Measurements from ENCODE around the gene IGFBP5. TPM values are rescaled to one million over a fixed set of nuclear protein-coding genes. Genes with fewer than 3 reads are reported as not detected.

The IGFBP5 gene
- total and polyA plus RNA-seq, 2 donors (not counting 3 experiments of a cell fraction or from before 2014, with no cell fraction given), result 0.06 TPM; not detected in 1

DNA sequence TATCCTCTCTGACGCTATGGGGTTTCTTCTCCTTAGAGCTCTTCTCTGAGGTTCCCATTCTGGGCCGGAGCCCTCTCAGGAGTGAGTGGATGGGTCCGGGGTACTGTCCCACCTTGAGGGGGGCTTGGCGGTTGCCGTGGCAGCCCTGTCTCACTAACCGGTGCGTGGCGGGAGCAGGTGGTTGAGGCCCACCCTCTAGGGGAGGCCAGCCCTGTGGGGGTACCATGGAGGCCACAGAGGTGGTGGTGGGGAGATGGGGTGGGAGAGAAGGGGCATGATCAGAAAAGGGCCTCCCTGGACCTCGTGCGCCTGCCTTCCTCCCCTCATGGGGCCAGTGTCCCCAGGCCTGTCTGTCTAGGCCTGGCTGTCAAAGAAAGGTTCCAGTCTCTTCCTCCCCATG, 22.3 kb downstream of the IGFBP5 start:
- Histone ChIP-seq H3K36me3 (ENCODE audit: control insufficient read depth in 2 of 2, extremely low read depth in 1 of 2, insufficient read depth in 2 of 2, low read length in 2 of 2) (no peaks in the 10 kb centered on the region), H3K9ac (replicated peaks; ENCODE audit: extremely low read depth, insufficient read depth, low read length) (no peak overlapping the region), H3K4me3 (replicated peaks in 1 of 3; ENCODE audit: insufficient read depth in 1 of 3, low read depth in 1 of 3, low read length in 3 of 3) (no peak overlapping the region), H3K9me3 (replicated peaks; ENCODE audit: control insufficient read depth, insufficient read depth, low read length) (no peaks in the 10 kb centered on the region), H3K9me1 (replicated peaks; ENCODE audit: control insufficient read depth, extremely low read depth, insufficient read depth, low read length) (no peaks in the 10 kb centered on the region), H3K27me3 (ENCODE audit: control insufficient read depth in 2 of 2, insufficient read depth in 2 of 2, low read length in 2 of 2) (peaks cover 0 to 12% of the 10 kb centered on the region in 2 experiments), H4K20me1 (replicated peaks; ENCODE audit: control insufficient read depth, extremely low read depth, insufficient read depth, low read length) (no peaks in the 10 kb centered on the region), H3K79me2 (ENCODE audit: control insufficient read depth, insufficient read depth, low read length) (no peaks in the 10 kb centered on the region), H3K4me1 (ENCODE audit: control insufficient read depth, extremely low read depth, insufficient read depth, low read length) (no peaks in the 10 kb centered on the region), H2AFZ (ENCODE audit: low read depth, low read length) (no peak overlapping the region), H3K4me2 (ENCODE audit: insufficient read depth, low read length) (no peak overlapping the region), H3K27ac (ENCODE audit: insufficient read depth, low read depth, low read length) (no peak overlapping the region)
- CTCF ChIA-PET, result interaction anchor here (2.0 kb wide), 1 partner anchor 153 kb away, joined by 12 read pairs; no protein-coding TSS in a partner anchor
- POLR2A ChIA-PET, result no interaction called here
- FAIRE-seq (no peak), DNase-seq (ENCODE audit: low read depth, low spot score) (no peak)
- intact Hi-C loops (cut with micrococcal nuclease), result no loop called here
- BruUV-seq (replicated peaks), result no TSS peak
- TF ChIP-seq EZH2 (IDR thresholded peaks at IDR 0.05; ENCODE audit: borderline replicate concordance, low read depth, low read length, severe bottlenecking) (no peak), POLR2AphosphoS5 (IDR thresholded peaks at IDR 0.05; ENCODE audit: insufficient read depth, low read depth, low read length) (no peak), MYC (IDR thresholded peaks at IDR 0.05; ENCODE audit: low read depth, low read length) (no peak), JUN (IDR thresholded peaks at IDR 0.05; ENCODE audit: borderline replicate concordance, insufficient read depth, insufficient read length, low read depth) (no peak)
- TF ChIP-seq, protein P1, sequence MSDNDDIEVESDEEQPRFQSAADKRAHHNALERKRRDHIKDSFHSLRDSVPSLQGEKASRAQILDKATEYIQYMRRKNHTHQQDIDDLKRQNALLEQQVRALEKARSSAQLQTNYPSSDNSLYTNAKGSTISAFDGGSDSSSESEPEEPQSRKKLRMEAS (IDR thresholded peaks at IDR 0.05; ENCODE audit: insufficient read depth, insufficient read length), result no peak
- TF ChIP-seq, protein P2, sequence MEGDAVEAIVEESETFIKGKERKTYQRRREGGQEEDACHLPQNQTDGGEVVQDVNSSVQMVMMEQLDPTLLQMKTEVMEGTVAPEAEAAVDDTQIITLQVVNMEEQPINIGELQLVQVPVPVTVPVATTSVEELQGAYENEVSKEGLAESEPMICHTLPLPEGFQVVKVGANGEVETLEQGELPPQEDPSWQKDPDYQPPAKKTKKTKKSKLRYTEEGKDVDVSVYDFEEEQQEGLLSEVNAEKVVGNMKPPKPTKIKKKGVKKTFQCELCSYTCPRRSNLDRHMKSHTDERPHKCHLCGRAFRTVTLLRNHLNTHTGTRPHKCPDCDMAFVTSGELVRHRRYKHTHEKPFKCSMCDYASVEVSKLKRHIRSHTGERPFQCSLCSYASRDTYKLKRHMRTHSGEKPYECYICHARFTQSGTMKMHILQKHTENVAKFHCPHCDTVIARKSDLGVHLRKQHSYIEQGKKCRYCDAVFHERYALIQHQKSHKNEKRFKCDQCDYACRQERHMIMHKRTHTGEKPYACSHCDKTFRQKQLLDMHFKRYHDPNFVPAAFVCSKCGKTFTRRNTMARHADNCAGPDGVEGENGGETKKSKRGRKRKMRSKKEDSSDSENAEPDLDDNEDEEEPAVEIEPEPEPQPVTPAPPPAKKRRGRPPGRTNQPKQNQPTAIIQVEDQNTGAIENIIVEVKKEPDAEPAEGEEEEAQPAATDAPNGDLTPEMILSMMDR (IDR thresholded peaks at IDR 0.05; ENCODE audit: extremely low read depth in 1 of 2, insufficient read depth in 1 of 2, low read depth in 1 of 2, low read length in 2 of 2), result no peak
- dilution Hi-C loops (cut with MboI; ENCODE audit: extremely low pct_ligation_motif_present, low sequenced_read_pairs), result no loop called here
